H9 (cell line): Measurements from ENCODE around the gene PTPRN2. TPM values are rescaled to one million over a fixed set of nuclear protein-coding genes. Genes with fewer than 3 reads are reported as not detected.

Source experiments
- DNase-seq: peaks from one replicate; pipeline ENCODE4 v3.0.0-alpha.2; 2017
- H2AFZ ChIP-seq: one replicate; pipeline ENCODE4 v1.6.1; 2013; ENCODE audit warnings: mild to moderate bottlenecking, low read length, control low read depth, moderate library complexity
- H2AK5ac ChIP-seq: 2 replicates; pipeline ENCODE4 v1.6.1; 2013; ENCODE audit warnings: low read length, control low read depth, mixed read lengths; ENCODE audit not compliant: insufficient read length
- H2BK120ac ChIP-seq: one replicate; pipeline ENCODE4 v1.6.1; 2013; ENCODE audit warnings: low read depth, mild to moderate bottlenecking, low read length, control low read depth, inconsistent platforms; ENCODE audit not compliant: poor library complexity, severe bottlenecking
- H2BK12ac ChIP-seq: 2 replicates; pipeline ENCODE4 v1.6.1; 2013; ENCODE audit warnings: low read length, control low read depth, mixed read lengths, low read depth; ENCODE audit not compliant: insufficient read length
- H2BK15ac ChIP-seq: 2 replicates; pipeline ENCODE4 v1.6.1; 2013; ENCODE audit warnings: low read depth, low read length, control low read depth
- H2BK20ac ChIP-seq: one replicate; pipeline ENCODE4 v1.6.1; 2013; ENCODE audit warnings: low read depth, mild to moderate bottlenecking, low read length, control low read depth, inconsistent platforms; ENCODE audit not compliant: poor library complexity, severe bottlenecking
- H2BK5ac ChIP-seq: 2 replicates; pipeline ENCODE4 v1.6.1; 2013; ENCODE audit warnings: low read length, control low read depth, mixed read lengths; ENCODE audit not compliant: insufficient read length
- H3K14ac ChIP-seq: 2 replicates; pipeline ENCODE4 v1.6.1; 2013; ENCODE audit warnings: low read length, control low read depth; ENCODE audit not compliant: insufficient read depth
- H3K18ac ChIP-seq: 2 replicates; pipeline ENCODE4 v1.6.1; 2013; ENCODE audit warnings: low read depth, mild to moderate bottlenecking, mixed read lengths, low read length, control low read depth; ENCODE audit not compliant: insufficient read length
- H3K23ac ChIP-seq: 2 replicates; pipeline ENCODE4 v1.6.1; 2013; ENCODE audit warnings: low read length, control low read depth, mixed read lengths, low read depth; ENCODE audit not compliant: insufficient read length
- H3K23me2 ChIP-seq: 2 replicates; pipeline ENCODE4 v1.6.1; 2013; ENCODE audit warnings: low read depth, mild to moderate bottlenecking, mixed read lengths, low read length, control low read depth; ENCODE audit not compliant: insufficient read length, poor library complexity, severe bottlenecking
- H3K27ac ChIP-seq: 2 replicates; pipeline ENCODE4 v1.5.1; 2013; ENCODE audit warnings: low read length, control low read depth, mixed read lengths, low read depth; ENCODE audit not compliant: insufficient read length
- H3K27me3 ChIP-seq: 2 replicates; pipeline ENCODE4 v1.6.1; 2013; ENCODE audit warnings: low read length, control low read depth, inconsistent platforms; ENCODE audit not compliant: insufficient read depth
- H3K4ac ChIP-seq: 2 replicates; pipeline ENCODE4 v1.6.1; 2013; ENCODE audit warnings: low read depth, mild to moderate bottlenecking, control low read depth, inconsistent platforms, low read length, moderate library complexity
- H3K4me1 ChIP-seq: 2 replicates; pipeline ENCODE4 v1.6.1; 2013; ENCODE audit warnings: low read length, control low read depth, inconsistent platforms; ENCODE audit not compliant: insufficient read depth
- H3K4me2 ChIP-seq: 2 replicates; pipeline ENCODE4 v1.6.1; 2013; ENCODE audit warnings: low read length, control low read depth, mixed read lengths; ENCODE audit not compliant: insufficient read length, insufficient read depth
- H3K56ac ChIP-seq: 2 replicates; pipeline ENCODE4 v1.6.1; 2013; ENCODE audit warnings: low read depth, mild to moderate bottlenecking, mixed read lengths, low read length, control low read depth; ENCODE audit not compliant: insufficient read length
- H3K79me1 ChIP-seq: 2 replicates; pipeline ENCODE4 v1.6.1; 2013; ENCODE audit warnings: low read depth, mild to moderate bottlenecking, moderate library complexity, low read length, control low read depth, inconsistent platforms; ENCODE audit not compliant: insufficient read depth, poor library complexity, severe bottlenecking
- H3K79me2 ChIP-seq: 2 replicates; pipeline ENCODE4 v1.6.1; 2013; ENCODE audit warnings: low read length, control low read depth, inconsistent platforms; ENCODE audit not compliant: insufficient read depth
- H3K9ac ChIP-seq: 2 replicates; pipeline ENCODE4 v1.6.1; 2013; ENCODE audit warnings: low read length, control low read depth, mixed read lengths; ENCODE audit not compliant: insufficient read length; ENCODE audit errors: extremely low read depth
- H3K9me3 ChIP-seq: one replicate; pipeline ENCODE4 v1.6.1; 2013; ENCODE audit warnings: low read depth, low read length, inconsistent platforms; ENCODE audit not compliant: control insufficient read depth
- H3T11ph ChIP-seq: one replicate; pipeline ENCODE4 v1.6.1; 2013; ENCODE audit warnings: mild to moderate bottlenecking, low read length, control low read depth, inconsistent platforms
- H4K20me1 ChIP-seq: one replicate; pipeline ENCODE4 v1.6.1; 2013; ENCODE audit not compliant: control insufficient read depth, insufficient read length, insufficient read depth
- H4K5ac ChIP-seq: 2 replicates; pipeline ENCODE4 v1.6.1; 2013; ENCODE audit warnings: low read depth, mild to moderate bottlenecking, mixed read lengths, low read length, control low read depth; ENCODE audit not compliant: insufficient read length
- H4K8ac ChIP-seq: replicated peaks from 2 replicates; pipeline ENCODE4 v1.6.1; 2013; ENCODE audit warnings: low read length, control low read depth, mixed read lengths, low read depth; ENCODE audit not compliant: insufficient read length
- H4K91ac ChIP-seq: 2 replicates; pipeline ENCODE4 v1.6.1; 2013; ENCODE audit warnings: low read depth, mild to moderate bottlenecking, moderate library complexity, mixed read lengths, low read length, control low read depth; ENCODE audit not compliant: insufficient read length
- H3K27ac Mint-ChIP-seq, 3 experiments: 2 replicates in 2 of 3; 3 replicates in 1 of 3; pipeline ENCODE4 v1.8.0; 2020 to 2021; ENCODE audit warnings: mixed read lengths in 3 of 3, mild to moderate bottlenecking in 1 of 3, moderate library complexity in 1 of 3
- H3K27me3 Mint-ChIP-seq: 2 replicates; pipeline ENCODE4 v1.8.0; 2021; ENCODE audit warnings: low read depth, mild to moderate bottlenecking, moderate library complexity, mixed read lengths
- H3K36me3 Mint-ChIP-seq, 3 experiments: 2 replicates in 2 of 3; 3 replicates in 1 of 3; pipeline ENCODE4 v1.8.0; 2020 to 2021; ENCODE audit warnings: low read depth in 3 of 3, mixed read lengths in 3 of 3; ENCODE audit not compliant: insufficient read depth in 1 of 3
- H3K4me1 Mint-ChIP-seq, 2 experiments: 2 replicates each; pipeline ENCODE4 v1.8.0; 2020; ENCODE audit warnings: mixed read lengths in 2 of 2
- H3K4me3 Mint-ChIP-seq, 2 experiments: 2 replicates in 1 of 2; 3 replicates in 1 of 2; pipeline ENCODE4 v1.8.0; 2020 to 2021; ENCODE audit warnings: mild to moderate bottlenecking in 2 of 2, mixed read lengths in 2 of 2, moderate library complexity in 1 of 2
- H3K9me3 Mint-ChIP-seq, 2 experiments: 2 replicates in 1 of 2; 3 replicates in 1 of 2; pipeline ENCODE4 v1.8.0; 2020; ENCODE audit warnings: mild to moderate bottlenecking in 2 of 2, mixed read lengths in 2 of 2, moderate library complexity in 1 of 2
- CTCF ChIP-seq: fragments of 200-600 bp; sonication (generic); conservative IDR thresholded peaks from 3 replicates; pipeline ENCODE4 v1.8.0; 2021; ENCODE audit warnings: antibody characterized with exemption, mild to moderate bottlenecking
- WGBS: extraction: QIAGEN DNeasy Blood & Tissue Kit; methylation state at CpG from one replicate; pipeline ENCODE4 v1.1.7; 2013; ENCODE audit warnings: missing lambda C conversion rate, low lambda C conversion rate, mixed read lengths; ENCODE audit not compliant: insufficient read length; ENCODE audit errors: extremely low coverage; 5-methylcytosine and 5-hydroxymethylcytosine counted together
- total RNA-seq: library from RNA; stranded (reverse); gene quantifications from 2 replicates; pipeline ENCODE4 v1.2.1, GENCODE V29; 2021

Gene PTPRN2
- total RNA-seq, 1 experiment from 2014 or later = 5.2 TPM

- Histone ChIP-seq H2BK15ac (no peak overlapping the region), H2AFZ (no peak overlapping the region), H3K27me3 (no peaks in the 10 kb centered on the region), H3K9ac (no peak overlapping the region), H2BK20ac (no peak overlapping the region), H2BK5ac (no peak overlapping the region), H3K23me2 (no peaks in the 10 kb centered on the region), H3K14ac (no peak overlapping the region; the same call in 1 of the 2 replicates), H2AK5ac (no peak overlapping the region), H3K18ac (no peak overlapping the region), H3K4me1 (no peaks in the 10 kb centered on the region), H3K79me2 (no peaks in the 10 kb centered on the region), H3K56ac (no peak overlapping the region), H3K23ac (no peak overlapping the region), H4K5ac (no peak overlapping the region), H3K4me2 (no peak overlapping the region), H4K8ac (no peak overlapping the region), H3K4ac (no peak overlapping the region), H3K27ac (no peak overlapping the region), H4K91ac (no peak overlapping the region), H4K20me1 (no peaks in the 10 kb centered on the region), H3K79me1 (no peaks in the 10 kb centered on the region), H2BK120ac (no peak overlapping the region), H2BK12ac (no peak overlapping the region), H3K9me3 (peaks cover 11% of the 10 kb centered on the region), H3T11ph (no peak overlapping the region)
- Mint-ChIP-seq H3K27me3 (peaks cover 8% of the 10 kb centered on the region), H3K27ac (no peak overlapping the region), H3K4me1 (peaks cover 0 to 22% of the 10 kb centered on the region in 2 experiments; a peak in 3 of 4 replicates), H3K36me3 (peaks cover 15 to 27% (median 17%) of the 10 kb centered on the region in 3 experiments), H3K4me3 (no peak overlapping the region), H3K9me3 (peaks cover 21 to 25% of the 10 kb centered on the region in 2 experiments)
- DNase-seq = no peak
- WGBS = no CpG with 5 or more reads among the region's 11 CpGs
- no peak for TF ChIP-seq CTCF
Measured at GRCh38 chr7:158030566-158030965, 557.1 kb downstream of the PTPRN2 start.
